T-helper 1 cell (primary cell): ENCODE data around the gene ALPP.
A peak's percentile ranks its signal among the peaks of the same experiment; 100 is the strongest.
"Not testable (repeated sequence)": the region's sequence is repeated elsewhere in the genome, so short reads cannot be mapped to it uniquely, and the experiment has no call there.

ENCODE experiments used
- DNase-seq, 5 donors: peaks; one replicate each; pipeline ENCODE4 v3.0.0-alpha.2; 2012 to 2020

The ALPP gene

DNA sequence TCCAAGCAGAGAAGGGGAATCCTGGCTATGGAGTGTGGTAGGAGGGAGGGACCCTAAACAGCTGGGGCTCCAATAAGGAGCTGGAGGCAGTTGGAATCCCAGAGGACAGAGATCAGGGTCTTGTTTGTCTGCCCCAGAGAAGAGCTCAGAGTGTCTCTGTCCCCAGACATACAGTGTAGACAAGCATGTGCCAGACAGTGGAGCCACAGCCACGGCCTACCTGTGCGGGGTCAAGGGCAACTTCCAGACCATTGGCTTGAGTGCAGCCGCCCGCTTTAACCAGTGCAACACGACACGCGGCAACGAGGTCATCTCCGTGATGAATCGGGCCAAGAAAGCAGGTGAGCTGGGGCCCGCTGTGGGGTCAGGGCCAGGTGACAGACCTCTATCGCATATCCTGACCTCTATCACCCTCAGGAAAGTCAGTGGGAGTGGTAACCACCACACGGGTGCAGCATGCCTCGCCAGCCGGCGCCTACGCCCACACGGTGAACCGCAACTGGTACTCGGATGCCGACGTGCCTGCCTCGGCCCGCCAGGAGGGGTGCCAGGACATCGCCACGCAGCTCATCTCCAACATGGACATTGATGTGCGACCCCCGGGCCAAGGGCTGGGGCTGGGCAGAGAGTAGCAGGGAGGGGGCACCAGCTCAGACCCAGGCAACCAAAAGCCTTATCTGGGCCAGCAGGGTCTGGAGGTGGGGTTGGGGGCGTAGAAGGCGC is 29.0 kb downstream of the ALPP start:
- DNase-seq = not testable (repeated sequence)

DNA sequence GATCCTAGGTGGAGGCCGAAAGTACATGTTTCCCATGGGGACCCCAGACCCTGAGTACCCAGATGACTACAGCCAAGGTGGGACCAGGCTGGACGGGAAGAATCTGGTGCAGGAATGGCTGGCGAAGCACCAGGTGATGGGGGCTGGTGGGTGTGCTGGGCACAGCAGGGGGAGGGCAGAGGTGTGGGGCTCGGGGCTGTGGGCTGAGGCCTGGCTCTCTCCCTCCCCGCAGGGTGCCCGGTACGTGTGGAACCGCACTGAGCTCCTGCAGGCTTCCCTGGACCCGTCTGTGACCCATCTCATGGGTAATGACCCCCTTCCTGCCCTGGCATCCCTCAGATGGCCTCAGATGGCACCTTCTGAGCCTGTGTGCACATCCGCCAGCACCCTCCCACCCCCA is 29.7 kb downstream of the ALPP start:
- not testable (repeated sequence) for DNase-seq

DNA sequence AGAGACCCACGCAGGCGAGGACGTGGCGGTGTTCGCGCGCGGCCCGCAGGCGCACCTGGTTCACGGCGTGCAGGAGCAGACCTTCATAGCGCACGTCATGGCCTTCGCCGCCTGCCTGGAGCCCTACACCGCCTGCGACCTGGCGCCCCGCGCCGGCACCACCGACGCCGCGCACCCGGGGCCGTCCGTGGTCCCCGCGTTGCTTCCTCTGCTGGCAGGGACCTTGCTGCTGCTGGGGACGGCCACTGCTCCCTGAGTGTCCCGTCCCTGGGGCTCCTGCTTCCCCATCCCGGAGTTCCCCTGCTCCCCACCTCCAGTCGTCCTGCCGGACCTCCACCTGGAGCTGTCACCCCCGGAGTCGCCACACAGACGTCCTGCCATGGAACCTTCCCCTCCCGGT is 31.1 kb downstream of the ALPP start:
- DNase-seq = not testable (repeated sequence)

DNA sequence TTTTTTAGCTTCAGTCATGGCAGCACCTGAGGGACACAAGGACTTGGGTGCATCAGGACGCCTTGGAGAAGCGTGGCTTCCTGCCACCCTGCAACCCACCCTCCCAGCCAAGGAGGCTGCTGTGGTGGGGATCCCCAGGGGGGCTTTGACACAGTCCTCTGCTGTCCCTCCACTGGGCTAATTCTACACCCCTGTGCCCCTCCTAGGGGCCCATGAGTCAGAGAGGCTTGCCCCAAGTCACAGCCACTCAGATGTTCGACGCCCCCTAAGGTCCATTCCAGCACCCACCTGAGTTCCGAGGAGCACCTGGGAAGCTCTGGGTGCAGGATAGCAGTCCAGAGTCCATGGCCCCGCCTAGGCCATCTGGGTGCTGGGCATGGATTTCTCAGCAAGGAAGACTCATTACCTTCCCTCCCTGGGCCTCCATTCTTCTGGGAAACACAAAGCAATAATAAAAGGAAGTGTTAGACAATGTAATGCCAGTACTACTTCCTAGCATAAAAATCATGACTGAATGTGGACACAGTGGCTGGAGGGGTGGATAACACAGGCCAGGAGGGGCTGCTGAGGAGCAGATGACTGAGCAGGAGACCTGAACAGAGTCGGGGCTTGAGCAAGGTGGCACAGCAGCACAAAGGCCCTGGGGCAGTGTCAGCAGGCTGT is 31.8 kb downstream of the ALPP start:
- DNase-seq = no peak

DNA sequence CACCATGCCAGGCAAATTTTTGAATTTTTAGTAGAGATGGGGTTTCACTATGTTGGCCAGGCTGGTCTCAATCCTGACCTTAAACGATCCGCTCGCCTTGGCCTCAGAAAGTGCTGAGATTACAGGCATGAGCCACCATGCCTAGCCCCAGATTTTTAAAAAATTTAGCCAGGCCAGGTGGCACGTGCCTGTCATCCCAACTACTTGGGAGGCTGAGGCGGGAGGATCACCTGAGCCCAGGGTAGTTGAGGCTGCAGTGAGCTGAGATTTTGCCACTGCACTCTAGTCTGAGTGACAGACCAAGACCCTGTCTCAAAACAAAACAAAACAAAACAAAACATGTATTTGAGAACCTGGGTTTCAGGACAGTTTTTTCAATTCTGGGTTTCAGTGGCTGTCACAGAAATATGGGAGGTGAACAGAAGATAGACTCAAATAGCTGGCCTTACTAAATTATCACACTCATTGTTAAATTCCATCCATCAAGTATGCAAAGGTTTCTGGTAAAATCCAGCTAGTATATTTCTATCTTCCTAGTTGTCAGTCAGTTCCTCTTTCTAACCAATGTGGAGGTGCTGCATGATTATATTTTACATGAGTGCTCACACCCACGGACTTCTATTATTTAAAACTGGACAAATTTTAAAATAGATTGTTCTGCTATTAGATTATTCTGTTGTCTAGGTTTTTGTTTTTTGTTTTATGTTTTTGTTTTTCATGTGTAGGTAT is 33.5 kb downstream of the ALPP start:
- DNase-seq = no peak

DNA sequence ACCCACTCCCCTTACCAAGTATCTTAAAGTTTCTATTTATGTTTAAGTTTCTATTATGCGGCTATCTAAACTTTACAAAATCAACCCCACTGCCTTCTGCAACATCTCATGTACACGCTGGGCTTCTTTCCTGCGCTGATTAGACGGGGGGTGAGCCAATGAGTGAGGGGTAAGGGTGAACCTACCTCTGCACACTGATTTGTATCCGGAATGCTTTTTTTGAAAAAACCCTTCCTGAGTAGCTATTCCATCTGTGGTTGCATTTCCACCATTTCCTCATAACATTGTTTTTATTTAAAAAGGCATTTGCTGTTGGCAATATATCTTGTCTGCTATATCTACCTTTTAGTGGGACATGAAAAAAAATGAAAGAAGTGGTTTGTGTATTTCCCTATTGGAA is 34.4 kb downstream of the ALPP start:
- DNase-seq = no peak

DNA sequence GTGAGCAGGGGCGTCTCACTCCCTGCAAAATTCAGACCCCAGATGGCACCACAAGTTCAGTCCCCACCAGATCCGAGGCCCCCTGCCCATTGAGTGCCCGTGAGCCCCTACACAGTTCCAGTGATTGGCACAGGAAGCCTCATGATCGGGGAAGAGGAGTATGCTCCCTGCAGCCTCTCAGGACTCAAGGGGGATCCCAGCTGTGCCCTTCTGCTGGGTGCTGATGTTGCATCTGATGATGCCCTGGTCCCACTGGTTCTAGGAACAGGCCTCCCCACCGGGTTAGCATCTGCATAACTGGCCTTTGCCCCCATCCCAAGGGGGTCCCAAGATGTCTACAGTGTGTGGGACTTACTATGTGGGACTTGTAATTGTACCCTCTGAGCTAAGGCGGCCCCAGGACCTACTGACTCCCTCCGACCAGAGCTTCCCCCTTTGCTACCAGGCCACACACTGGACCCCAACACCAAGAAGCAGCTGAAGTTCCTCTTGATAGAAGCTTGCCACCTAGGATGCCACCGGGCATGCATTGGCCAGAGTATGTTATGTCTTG is 36.7 kb downstream of the ALPP start:
- DNase-seq = no peak

DNA sequence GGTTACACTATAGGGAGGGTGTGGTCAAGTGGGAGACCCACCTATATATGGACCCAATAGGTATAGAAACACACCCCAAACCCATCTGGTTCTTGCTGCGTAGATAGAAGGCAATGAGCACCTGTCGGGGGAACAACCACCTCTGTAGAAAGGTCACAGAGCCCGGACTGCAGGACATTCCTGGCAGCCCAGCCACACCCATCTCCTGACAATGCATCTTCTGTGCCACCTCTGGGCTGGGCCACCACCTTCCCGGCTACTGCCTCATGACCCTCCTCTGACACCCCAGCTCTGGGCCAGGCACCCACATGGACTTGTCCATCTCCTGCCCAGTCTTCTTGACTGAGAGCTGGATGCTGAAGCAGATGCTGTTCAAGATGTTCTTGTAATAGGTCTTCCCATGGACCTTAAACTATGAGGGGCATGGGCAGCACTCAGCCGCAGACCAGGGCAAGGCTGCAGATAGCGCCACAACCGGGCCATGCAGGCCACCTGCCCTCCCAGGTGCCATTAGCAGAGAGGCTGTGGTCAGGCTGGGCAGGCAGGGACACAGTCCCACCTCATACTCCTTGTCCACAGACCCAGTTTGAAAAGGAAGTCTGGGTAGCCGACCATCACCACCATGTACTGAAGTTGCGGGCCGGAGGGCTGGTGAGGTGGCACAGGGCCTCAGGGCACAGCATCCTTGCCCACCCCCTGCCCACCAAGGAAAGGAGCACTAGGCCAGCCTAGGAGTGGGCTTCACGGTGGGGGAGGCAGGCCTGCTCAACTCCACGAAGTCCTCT is 37.4 kb downstream of the ALPP start:
- DNase-seq = no peak

DNA sequence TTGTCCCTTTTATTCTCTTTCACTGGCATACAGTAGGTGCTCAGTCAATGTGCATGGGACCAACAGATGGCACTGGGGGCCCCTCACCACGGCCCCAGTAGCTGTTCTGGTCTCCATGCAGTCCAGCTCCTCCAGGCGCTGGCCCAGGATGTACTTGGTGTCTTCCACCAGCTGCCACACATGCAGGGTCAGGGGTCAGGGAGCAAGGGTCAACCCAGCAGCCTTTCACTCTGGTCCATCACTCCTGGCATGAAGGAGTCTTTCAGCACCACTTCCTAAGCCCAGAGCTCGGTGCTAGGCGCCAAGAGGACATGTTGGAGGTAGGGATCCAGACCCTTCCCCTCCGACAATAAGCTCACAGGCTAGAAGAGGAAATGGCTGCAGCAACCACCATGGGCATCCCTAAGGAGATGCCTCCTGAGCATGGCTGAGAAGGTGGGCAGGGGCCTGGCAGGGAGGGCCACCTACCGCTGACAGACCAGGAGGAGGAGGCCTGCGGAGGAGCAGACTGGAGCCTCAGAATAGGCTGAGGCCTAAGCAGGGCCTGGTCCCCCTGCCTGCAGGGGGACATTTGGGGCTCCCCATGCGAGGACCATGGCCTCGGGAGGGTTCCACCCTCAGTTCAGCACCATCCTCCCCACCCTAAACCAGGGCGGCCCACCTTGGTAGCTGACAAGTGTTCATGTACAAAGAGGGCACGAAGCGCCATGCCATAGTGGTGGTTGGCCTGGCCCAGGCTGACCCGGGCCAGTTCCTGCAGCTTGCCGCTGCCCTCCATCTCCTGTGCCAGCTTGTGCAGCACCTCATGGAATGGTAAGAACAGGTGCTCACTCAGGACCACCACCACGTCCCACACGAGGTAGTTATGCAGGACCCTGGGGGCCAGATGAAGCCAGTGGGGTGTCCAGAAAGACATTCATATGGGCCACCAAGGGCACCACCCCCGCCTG is 38.2 kb downstream of the ALPP start:
- no peak for DNase-seq

DNA sequence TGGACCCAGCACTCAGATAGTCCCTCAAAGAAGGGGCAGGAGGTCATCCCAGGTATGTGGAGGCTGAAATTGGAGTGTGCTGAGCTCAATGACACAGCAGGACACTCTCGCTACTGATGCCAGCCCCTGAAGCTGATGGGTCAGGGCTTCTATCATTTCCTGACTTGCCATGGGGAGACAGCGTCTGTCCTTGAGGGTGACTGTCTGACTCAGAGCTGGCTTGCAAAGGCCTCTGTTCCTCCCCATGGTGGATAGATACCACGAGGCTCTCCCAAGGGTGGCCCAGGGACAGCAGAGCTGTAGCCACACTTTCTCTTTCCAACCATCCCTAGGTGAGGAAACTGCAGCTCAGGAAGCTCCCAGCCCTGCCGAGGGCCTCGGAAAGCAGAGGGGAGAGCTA is 38.9 kb downstream of the ALPP start:
- DNase-seq = no peak

DNA sequence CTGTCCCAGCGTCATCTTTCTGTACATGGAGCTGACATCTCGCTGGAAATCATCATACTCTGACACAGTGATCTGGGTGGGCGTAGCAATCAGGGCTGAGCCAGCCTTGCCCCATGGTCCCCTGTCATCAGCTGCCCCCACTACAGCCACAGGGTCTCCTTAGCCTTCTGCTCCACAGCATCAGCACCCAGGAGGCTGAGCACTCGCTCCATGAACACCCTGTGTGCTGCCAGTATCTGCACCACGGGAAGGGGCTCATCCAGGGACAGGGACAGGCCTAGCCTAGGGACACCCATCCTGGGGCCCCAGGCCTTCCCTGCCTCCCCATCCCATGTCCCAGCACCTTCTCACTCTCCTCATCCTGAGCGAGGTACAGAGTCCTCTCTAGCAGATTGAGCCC is 39.5 kb downstream of the ALPP start:
- DNase-seq = no peak

DNA sequence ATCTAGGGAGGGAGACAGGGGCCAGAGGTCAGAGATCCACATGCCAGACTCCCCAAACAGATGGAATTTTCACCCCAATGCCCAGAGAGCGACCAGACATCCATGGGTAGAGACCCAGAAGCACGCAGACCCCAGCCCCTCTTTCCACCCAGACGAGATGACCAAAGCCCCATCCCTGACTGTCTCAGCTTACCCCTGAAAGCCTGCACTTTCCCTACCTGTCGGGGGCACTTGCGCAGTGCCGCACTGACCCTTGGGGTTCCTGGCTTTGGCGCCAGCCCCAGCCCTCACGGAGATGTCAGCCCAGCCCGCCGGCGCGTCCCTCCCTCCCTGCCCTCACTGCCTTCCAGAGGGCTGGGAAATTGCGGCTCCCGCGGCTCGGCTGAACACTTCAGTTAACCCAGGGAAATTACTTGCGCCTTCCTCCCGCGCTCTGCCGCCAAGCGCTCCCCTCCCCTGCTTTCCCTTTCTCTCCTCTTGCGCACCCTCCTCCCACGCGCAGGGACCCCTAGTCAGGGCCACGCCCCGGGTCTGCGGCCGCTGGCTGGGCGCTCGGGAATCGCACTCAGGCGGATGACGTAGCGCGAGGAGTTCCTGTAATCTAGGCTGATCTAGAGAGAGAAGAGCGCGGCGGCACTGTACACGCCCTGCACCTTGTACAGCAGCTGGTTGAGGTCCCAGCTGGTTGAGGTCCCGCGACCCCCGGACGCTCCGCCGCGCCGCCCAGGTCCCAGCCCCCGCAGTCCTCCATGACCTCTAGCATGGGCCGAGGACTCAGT is 40.1 kb downstream of the ALPP start:
- no peak for DNase-seq

DNA sequence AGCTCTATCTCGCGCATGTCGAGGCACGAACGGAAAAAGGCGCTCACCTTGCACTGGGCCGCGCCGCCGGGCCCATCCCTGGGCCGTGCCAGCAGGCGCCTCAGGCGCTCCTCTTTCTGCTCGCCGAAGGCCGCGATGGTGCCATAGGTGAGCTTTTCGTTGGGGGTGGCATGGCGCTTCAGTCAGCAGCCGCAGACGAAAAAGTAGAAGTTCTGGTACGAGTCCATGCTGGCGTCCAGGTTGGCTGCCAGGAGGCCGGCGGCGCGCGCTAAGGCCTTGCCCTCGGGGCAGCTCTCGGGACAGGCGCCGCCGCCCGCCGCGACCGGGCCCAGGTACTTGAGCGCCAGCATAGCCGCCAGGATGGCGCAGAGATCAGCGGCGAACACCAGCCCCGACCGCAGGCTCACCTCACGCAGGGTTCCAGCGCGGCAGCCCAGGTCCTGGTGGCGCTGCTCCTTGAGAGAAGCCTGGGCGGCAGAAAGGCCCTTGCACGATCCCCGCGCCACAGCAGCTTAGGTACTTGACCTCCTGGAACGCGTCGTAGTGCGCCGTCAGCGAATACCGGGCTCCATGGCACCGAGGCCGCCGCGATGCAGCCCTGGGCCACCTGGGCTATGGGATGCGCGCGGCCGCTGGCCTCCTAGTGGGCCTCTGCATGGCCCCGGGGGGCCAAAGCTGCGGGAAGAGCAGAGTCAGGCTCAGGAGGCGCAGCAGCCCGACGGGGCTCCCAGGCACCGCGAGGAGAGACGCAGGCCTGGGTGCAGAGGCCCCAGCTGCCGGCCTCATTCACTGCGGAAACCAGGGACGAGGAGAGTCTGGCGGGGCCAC is 40.9 kb downstream of the ALPP start:
- DNase-seq = no peak

DNA sequence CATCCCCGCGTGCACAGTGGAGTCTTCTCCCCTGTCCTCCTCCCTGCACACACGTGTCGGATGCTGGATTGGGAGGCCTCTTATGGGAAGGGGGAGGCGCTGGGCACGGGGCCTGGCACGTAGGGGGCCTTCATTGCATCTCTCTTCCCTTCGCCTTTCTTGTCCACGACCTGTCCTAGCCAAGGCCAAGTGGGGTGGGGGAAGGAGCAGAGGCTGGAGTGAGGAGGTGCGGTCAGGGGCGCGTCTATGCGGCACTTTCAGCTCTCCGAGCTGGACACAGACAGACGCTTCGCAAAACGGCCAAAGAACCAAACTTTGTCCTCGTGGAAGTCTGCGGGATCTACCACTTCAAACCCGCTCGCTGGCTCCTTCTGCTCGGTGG is 41.5 kb downstream of the ALPP start:
- DNase-seq = no peak

DNA sequence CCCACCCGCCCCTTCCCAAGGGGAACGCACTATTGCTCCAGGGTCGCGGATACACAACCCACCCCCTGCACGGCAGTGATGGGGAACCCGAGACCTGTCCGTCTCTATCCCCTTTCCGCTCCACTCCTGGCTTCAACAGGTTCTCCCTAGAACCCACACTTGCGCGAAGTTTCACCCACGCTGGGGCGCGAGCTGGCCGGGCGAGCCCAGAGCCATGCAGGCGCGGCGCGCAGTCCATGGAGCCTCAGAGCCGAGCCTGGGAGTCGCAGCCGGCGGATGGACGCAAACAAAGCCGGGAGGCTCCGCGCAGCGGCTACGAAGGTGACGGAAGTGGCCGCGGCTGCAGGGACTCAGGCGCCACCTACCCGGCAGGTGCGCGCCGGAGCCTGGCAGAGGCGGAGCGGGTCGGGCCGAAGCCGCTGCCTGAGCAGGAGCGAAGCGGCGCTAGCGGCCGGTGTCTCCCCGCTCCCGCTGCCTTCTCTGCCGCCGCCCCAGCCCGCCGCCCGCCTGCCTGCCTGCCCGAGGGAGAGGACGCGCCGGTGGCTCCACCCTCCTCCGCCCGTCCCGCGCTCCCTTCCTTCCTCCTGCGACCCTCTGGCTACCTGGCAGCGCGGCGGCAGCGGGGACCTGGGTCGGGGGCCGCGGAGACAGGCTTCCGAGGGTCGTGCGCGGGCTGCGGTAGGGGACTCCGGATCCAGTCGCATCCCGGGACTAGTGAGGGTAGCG is 42.1 kb downstream of the ALPP start:
- DNase-seq = peak in 1 of 5 donors; percentile 20

DNA sequence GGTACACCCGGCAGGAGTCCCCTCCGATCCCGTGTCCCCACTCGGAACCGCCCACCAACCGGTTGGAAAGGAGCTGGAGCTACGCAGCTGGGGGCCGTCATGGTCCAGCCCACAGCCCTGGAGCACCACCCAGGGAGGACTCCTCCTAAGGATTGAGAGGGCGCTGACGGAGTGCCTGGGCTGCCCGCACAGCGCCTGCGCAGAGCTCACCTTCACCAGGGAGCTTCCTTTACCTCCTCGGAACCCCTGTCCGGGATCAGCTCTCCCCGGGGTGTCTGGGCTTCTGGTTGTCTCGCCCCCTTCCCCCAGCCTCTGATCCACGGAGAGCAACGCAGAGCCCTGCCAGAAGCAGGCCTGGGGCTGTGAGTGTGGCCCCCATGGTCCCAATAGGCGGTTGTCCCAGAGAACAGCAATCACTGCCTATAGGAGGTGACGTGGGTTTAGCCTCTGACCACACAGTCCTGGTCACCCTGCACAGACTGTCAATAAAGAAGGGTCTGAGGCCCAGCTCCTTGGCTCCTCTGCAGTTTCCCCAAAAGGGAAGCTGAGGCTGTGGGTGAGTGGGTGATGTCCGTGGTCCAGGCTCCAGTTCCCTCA is 42.7 kb downstream of the ALPP start:
- DNase-seq = no peak

DNA sequence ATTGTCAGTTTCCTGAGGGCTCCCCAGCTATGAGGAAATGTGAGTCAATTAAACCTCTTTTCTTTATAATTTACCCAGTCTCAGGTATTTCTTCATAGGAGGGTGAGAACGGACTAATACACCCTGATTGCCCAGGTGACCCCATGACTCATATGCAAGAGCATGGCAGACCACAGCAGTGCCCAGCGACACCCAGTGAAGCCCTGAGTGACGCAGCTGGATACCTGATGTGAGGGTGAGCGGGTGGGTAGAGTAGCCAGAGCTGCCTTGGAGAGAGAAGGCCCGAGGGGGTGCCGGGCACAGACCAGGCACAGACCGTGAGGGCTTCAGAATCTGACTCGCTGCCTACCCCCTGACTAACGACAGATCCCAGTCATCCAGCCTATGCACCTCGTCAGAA is 43.5 kb downstream of the ALPP start:
- DNase-seq = no peak

DNA sequence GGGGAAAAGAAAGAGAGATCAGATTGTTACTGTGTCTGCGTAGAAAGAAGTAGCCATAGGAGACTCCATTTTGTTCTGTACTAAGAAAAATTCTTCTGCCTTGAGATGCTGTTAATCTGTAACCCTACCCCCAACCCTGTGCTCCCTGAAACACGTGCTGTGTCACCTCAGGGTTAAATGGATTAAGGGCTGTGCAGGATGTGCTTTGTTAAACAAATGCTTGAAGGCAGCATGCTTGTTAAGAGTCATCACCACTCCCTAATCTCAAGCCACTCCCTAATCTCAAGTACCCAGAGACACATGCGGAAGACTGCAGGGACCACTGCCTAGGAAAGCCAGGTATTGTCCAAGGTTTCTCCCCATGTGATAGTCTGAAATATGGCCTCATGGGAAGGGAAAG is 44.4 kb downstream of the ALPP start:
- not testable (repeated sequence) for DNase-seq

DNA sequence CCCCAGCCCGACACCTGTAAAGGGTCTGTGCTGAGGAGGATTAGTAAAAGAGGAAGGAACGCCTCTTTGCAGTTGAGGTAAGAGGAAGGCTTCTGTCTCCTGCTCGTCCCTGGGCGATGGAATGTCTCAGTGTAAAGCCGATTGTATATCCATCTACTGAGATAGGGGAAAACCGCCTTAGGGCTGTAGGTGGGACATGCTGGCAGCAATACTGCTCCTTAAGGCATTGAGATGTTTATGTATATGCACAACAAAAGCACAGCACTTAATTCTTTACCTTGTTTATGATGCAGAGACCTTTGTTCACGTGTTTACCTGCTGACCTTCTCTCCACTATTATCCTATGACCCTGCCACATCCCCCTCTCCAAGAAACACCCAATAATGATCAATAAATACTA is 44.9 kb downstream of the ALPP start:
- DNase-seq = not testable (repeated sequence)
